ENCODE results near the gene TMEM41B. TPM values are rescaled to one million over a fixed set of nuclear protein-coding genes. Genes with fewer than 3 reads are reported as not detected.

The TMEM41B gene
- total RNA-seq, 1 experiment from 2014 or later, result 65.1 TPM

DNA sequence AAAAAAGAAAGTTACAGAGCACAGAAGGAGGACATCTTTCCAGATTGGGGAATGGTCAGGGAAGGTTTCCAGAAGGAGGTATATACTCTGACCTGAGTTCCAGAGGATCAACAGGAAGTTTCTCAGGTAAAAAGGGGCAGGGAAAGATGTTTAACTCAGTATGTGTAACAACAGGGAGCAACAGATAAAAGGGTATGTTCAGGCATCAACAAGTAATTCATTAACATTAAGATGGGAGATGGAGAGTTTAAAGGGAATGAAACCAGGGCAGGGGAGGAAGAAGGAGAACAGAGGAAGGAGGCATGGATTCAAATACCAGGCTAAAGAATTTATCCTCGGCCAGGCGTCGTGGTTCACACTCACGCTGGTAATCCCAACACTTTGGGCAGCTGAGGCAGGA is 46.7 kb downstream of the TMEM41B start:
- DNase-seq, result no peak
- POLR2A ChIA-PET (ENCODE audit: unreplicated experiment), result no interaction called here
- H3K9me2 ChIP-seq (ENCODE audit: insufficient read depth), result no peaks in the 10 kb centered on the region
- no peaks in the 10 kb centered on the region; the same call in 1 of the 2 replicates for H4K20me1 ChIP-seq (ENCODE audit: insufficient read depth)
- H3K36me3 ChIP-seq (ENCODE audit: low read depth), result no peaks in the 10 kb centered on the region
- peaks cover 15% of the 10 kb centered on the region for H3K79me2 ChIP-seq (ENCODE audit: low read depth)
- no peak overlapping the region for H3K4me2 ChIP-seq
- H3F3A ChIP-seq (ENCODE audit: insufficient read depth, low read depth), result no peaks in the 10 kb centered on the region
- CTCF ChIA-PET, result interaction anchor here (0.7 kb wide), 1 partner anchor 10 kb away, joined by 4 read pairs; no protein-coding TSS in a partner anchor
- no peaks in the 10 kb centered on the region for H3K9me3 ChIP-seq (ENCODE audit: insufficient read depth, low read depth)
- no peak overlapping the region for H3K4me3 ChIP-seq
- no peak for TF ChIP-seq EZH2 (IDR thresholded peaks at IDR 0.05; ENCODE audit: low read depth)
- TF ChIP-seq, protein P1, sequence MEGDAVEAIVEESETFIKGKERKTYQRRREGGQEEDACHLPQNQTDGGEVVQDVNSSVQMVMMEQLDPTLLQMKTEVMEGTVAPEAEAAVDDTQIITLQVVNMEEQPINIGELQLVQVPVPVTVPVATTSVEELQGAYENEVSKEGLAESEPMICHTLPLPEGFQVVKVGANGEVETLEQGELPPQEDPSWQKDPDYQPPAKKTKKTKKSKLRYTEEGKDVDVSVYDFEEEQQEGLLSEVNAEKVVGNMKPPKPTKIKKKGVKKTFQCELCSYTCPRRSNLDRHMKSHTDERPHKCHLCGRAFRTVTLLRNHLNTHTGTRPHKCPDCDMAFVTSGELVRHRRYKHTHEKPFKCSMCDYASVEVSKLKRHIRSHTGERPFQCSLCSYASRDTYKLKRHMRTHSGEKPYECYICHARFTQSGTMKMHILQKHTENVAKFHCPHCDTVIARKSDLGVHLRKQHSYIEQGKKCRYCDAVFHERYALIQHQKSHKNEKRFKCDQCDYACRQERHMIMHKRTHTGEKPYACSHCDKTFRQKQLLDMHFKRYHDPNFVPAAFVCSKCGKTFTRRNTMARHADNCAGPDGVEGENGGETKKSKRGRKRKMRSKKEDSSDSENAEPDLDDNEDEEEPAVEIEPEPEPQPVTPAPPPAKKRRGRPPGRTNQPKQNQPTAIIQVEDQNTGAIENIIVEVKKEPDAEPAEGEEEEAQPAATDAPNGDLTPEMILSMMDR (conservative IDR thresholded peaks at IDR 0.05), result no peak
- BruUV-seq (replicated peaks), result no TSS peak
- intact Hi-C loops (cut with micrococcal nuclease; ENCODE audit: unreplicated experiment), result no loop called here
- no peak overlapping the region for H3K27ac ChIP-seq
- no peak overlapping the region for H2AFZ ChIP-seq
- H3K27me3 ChIP-seq (ENCODE audit: insufficient read depth, low read depth), result no peaks in the 10 kb centered on the region
- H3K4me1 ChIP-seq (replicated peaks; ENCODE audit: insufficient read depth), result peaks cover 4% of the 10 kb centered on the region

DNA sequence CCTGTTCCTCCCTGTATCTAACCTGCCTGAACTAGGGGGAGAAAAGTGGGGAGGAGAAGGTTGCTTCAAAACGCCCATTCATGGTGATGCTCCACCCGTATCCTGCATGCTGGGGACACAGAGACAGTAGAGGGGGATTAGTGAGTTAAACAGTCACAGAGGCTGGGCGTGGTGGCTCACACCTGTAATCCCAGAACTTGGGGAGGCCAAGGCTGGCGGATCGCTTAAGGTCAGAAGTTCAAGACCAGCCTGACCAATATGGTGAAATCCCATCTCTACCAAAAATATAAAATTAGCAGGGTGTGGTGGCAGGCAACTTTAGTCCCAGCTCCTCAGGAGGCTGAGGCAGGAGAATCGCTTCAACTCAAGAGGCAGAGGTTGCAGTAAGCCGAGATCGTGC is 47.5 kb downstream of the TMEM41B start:
- Histone ChIP-seq H2AFZ (no peak overlapping the region), H3K27ac (no peak overlapping the region), H3K36me3 (ENCODE audit: low read depth) (no peaks in the 10 kb centered on the region), H3K79me2 (ENCODE audit: low read depth) (peaks cover 21% of the 10 kb centered on the region), H3K9me3 (ENCODE audit: insufficient read depth, low read depth) (no peaks in the 10 kb centered on the region), H3K4me2 (no peak overlapping the region), H3K4me1 (replicated peaks; ENCODE audit: insufficient read depth) (peaks cover 4% of the 10 kb centered on the region), H3K4me3 (no peak overlapping the region), H4K20me1 (ENCODE audit: insufficient read depth) (no peaks in the 10 kb centered on the region; the same call in 1 of the 2 replicates), H3K27me3 (ENCODE audit: insufficient read depth, low read depth) (no peaks in the 10 kb centered on the region), H3F3A (ENCODE audit: insufficient read depth, low read depth) (no peaks in the 10 kb centered on the region), H3K9me2 (ENCODE audit: insufficient read depth) (no peaks in the 10 kb centered on the region)
- no peak for TF ChIP-seq EZH2 (IDR thresholded peaks at IDR 0.05; ENCODE audit: low read depth)
- TF ChIP-seq, protein P1 (conservative IDR thresholded peaks at IDR 0.05), result no peak
- ChIA-PET CTCF (interaction anchor here (0.7 kb wide), 1 partner anchor 11 kb away, joined by 4 read pairs; no protein-coding TSS in a partner anchor), POLR2A (ENCODE audit: unreplicated experiment) (no interaction called here)
- DNase-seq, result no peak
- intact Hi-C loops (cut with micrococcal nuclease; ENCODE audit: unreplicated experiment), result no loop called here
- no TSS peak for BruUV-seq (replicated peaks)

- no peaks in the 10 kb centered on the region; the same call in 1 of the 2 replicates for H4K20me1 ChIP-seq (ENCODE audit: insufficient read depth)
- no peaks in the 10 kb centered on the region for H3K9me3 ChIP-seq (ENCODE audit: insufficient read depth, low read depth)
- no peak overlapping the region for H3K27ac ChIP-seq
- H3K4me2 ChIP-seq, result peak overlapping the region; percentile 83; the same call in 1 of the 2 replicates
- intact Hi-C loops (cut with micrococcal nuclease; ENCODE audit: unreplicated experiment), result no loop called here
- no peak for DNase-seq
- H2AFZ ChIP-seq, result no peak overlapping the region
- no peaks in the 10 kb centered on the region for H3F3A ChIP-seq (ENCODE audit: insufficient read depth, low read depth)
- H3K4me1 ChIP-seq (replicated peaks; ENCODE audit: insufficient read depth), result peaks cover 4% of the 10 kb centered on the region
- TF ChIP-seq, protein P1 (conservative IDR thresholded peaks at IDR 0.05), result no peak
- no peak for TF ChIP-seq EZH2 (IDR thresholded peaks at IDR 0.05; ENCODE audit: low read depth)
- no peaks in the 10 kb centered on the region for H3K27me3 ChIP-seq (ENCODE audit: insufficient read depth, low read depth)
- no peaks in the 10 kb centered on the region for H3K36me3 ChIP-seq (ENCODE audit: low read depth)
- H3K9me2 ChIP-seq (ENCODE audit: insufficient read depth), result no peaks in the 10 kb centered on the region
- peaks cover 24% of the 10 kb centered on the region for H3K79me2 ChIP-seq (ENCODE audit: low read depth)
- ChIA-PET POLR2A (ENCODE audit: unreplicated experiment) (no interaction called here), CTCF (no interaction called here)
- no peak overlapping the region for H3K4me3 ChIP-seq
- TSS peak; percentile 94 for BruUV-seq (replicated peaks)
These were observed 48.2 kb downstream of the TMEM41B start for GRCh38 chr11:9266132-9266736.
